Neuron (in vitro differentiated cells): ENCODE measurements around the gene ZNF525.
"Not testable (repeated sequence)": the region's sequence is repeated elsewhere in the genome, so short reads cannot be mapped to it uniquely, and the experiment has no call there.

Experiments
- H2AFZ ChIP-seq: one replicate; pipeline ENCODE4 v1.6.1; 2013; ENCODE audit warnings: low read depth, mild to moderate bottlenecking, inconsistent platforms, low read length, moderate library complexity
- H3K27me3 ChIP-seq: one replicate; pipeline ENCODE4 v1.6.1; 2013; ENCODE audit warnings: low read length; ENCODE audit not compliant: insufficient read depth
- H3K36me3 ChIP-seq: one replicate; pipeline ENCODE4 v1.6.1; 2013; ENCODE audit warnings: low read length; ENCODE audit not compliant: insufficient read depth
- H3K4me1 ChIP-seq: one replicate; pipeline ENCODE4 v1.6.1; 2013; ENCODE audit warnings: low read length; ENCODE audit not compliant: insufficient read depth
- H3K4me3 ChIP-seq: 2 replicates; pipeline ENCODE4 v1.5.1; 2013; ENCODE audit warnings: mild to moderate bottlenecking, low read length, moderate library complexity
- H3K9me3 ChIP-seq: one replicate; pipeline ENCODE4 v1.6.1; 2013; ENCODE audit warnings: low read length

The ZNF525 gene

GRCh38 chr19:53420520-53421315, 55.2 kb downstream of the ZNF525 start:
- H3K4me1 ChIP-seq, H3K4me3 ChIP-seq, H3K27me3 ChIP-seq, H3K9me3 ChIP-seq, H2AFZ ChIP-seq, H3K36me3 ChIP-seq: not testable (repeated sequence)

- Histone ChIP-seq H3K9me3 (peaks cover 1% of the 10 kb centered on the region), H3K4me3 (no peak overlapping the region), H3K4me1 (no peaks in the 10 kb centered on the region), H2AFZ (no peak overlapping the region), H3K27me3 (no peaks in the 10 kb centered on the region), H3K36me3 (no peaks in the 10 kb centered on the region)
These were observed 57.0 kb downstream of the ZNF525 start for GRCh38 chr19:53422551-53422950.

- H3K9me3 ChIP-seq, H3K4me1 ChIP-seq, H2AFZ ChIP-seq, H3K36me3 ChIP-seq, H3K27me3 ChIP-seq: not testable (repeated sequence)
- peak overlapping the region; percentile 6 for H3K4me3 ChIP-seq
These were observed 57.6 kb downstream of the ZNF525 start for GRCh38 chr19:53423074-53423473.

GRCh38 chr19:53423680-53424079, 58.2 kb downstream of the ZNF525 start:
- not testable (repeated sequence) for H3K36me3 ChIP-seq, H3K27me3 ChIP-seq, H3K9me3 ChIP-seq, H2AFZ ChIP-seq, H3K4me3 ChIP-seq, H3K4me1 ChIP-seq

GRCh38 chr19:53424968-53425597, 59.6 kb downstream of the ZNF525 start:
- Histone ChIP-seq H3K4me1 (no peaks in the 10 kb centered on the region), H3K4me3 (no peak overlapping the region), H3K27me3 (no peaks in the 10 kb centered on the region), H2AFZ (no peak overlapping the region), H3K9me3 (no peaks in the 10 kb centered on the region), H3K36me3 (no peaks in the 10 kb centered on the region)

- Histone ChIP-seq H3K27me3 (no peaks in the 10 kb centered on the region), H3K36me3 (peaks cover 17% of the 10 kb centered on the region), H3K9me3 (peaks cover 6% of the 10 kb centered on the region), H3K4me3 (peak within 1 kb of the TSS; percentile 85), H3K4me1 (peaks cover 8% of the 10 kb centered on the region), H2AFZ (peak within 1 kb of the TSS; percentile 79)
These were observed 66.0 kb downstream of the ZNF525 start, which contains the start of gene ZNF761 for GRCh38 chr19:53431399-53432087. Gene ZNF761 (plus strand): TSS chr19:53431984. CDS start chr19:53447269, 15,285 bp downstream.

- peak overlapping the region; percentile 79 for H2AFZ ChIP-seq
- H3K4me1 ChIP-seq: peaks cover 8% of the 10 kb centered on the region
- H3K4me3 ChIP-seq: peak overlapping the region; percentile 85
- no peaks in the 10 kb centered on the region for H3K27me3 ChIP-seq
- peaks cover 6% of the 10 kb centered on the region for H3K9me3 ChIP-seq
- H3K36me3 ChIP-seq: peaks cover 19% of the 10 kb centered on the region
These were observed 66.7 kb downstream of the ZNF525 start for GRCh38 chr19:53432088-53432661.
